ENCODE results near the gene CTNND2. TPM values are rescaled to one million over a fixed set of nuclear protein-coding genes. Genes with fewer than 3 reads are reported as not detected.

Gene CTNND2
- polyA plus RNA-seq, 1 of the 3 experiments (the other 2 are of a cell fraction): not detected

DNA sequence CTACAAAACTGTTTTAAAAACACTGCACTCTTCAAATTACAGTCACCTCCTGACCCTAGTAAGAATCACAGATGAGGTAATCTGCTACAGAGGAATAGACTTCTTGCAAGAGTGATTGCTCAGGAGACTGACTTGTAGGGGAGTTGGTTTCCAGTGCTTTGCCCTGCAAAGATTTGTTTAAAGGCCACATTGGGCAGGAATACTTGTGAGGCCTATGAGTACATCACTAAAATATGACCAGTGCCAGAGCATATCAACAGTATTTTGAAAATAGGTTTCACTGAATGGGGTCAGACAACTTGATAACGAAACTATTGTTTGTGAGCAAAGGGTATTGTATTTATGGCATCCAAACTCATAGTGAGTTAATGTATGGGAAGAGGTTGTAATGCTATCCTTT is 21.5 kb upstream of the CTNND2 start:
- Histone ChIP-seq H3K79me2 (ENCODE audit: insufficient read depth) (no peaks in the 10 kb centered on the region), H3K9me3 (no peaks in the 10 kb centered on the region), H4K20me1 (ENCODE audit: insufficient read depth) (no peaks in the 10 kb centered on the region), H3F3A (replicated peaks; ENCODE audit: insufficient read depth) (no peaks in the 10 kb centered on the region), H3K4me1 (ENCODE audit: control insufficient read depth in 1 of 2, insufficient read depth in 2 of 2, low read depth in 1 of 2, low read length in 1 of 2) (no peaks in the 10 kb centered on the region), H3K27me3 (ENCODE audit: insufficient read depth) (no peaks in the 10 kb centered on the region), H3K4me3 (ENCODE audit: low read depth in 2 of 2, low read length in 1 of 2) (no peak overlapping the region), H3K9me2 (no peaks in the 10 kb centered on the region), H3K9ac (no peak overlapping the region), H2AFZ (ENCODE audit: low read depth) (no peak overlapping the region), H3K36me3 (replicated peaks in 1 of 2; ENCODE audit: control insufficient read depth in 1 of 2, insufficient read depth in 2 of 2, low read length in 1 of 2) (no peaks in the 10 kb centered on the region), H3K27ac (ENCODE audit: low read depth in 2 of 2, low read length in 1 of 2) (no peak overlapping the region), H3K4me2 (no peak overlapping the region)
- CTCF ChIA-PET: no interaction called here
- TF ChIP-seq FOSL2 (IDR thresholded peaks at IDR 0.05; ENCODE audit: borderline replicate concordance, low read depth): no peak
- no peak for TF ChIP-seq GATA2 (CRISPR knock-in tag; IDR thresholded peaks at IDR 0.05)
- TF ChIP-seq, protein P1, sequence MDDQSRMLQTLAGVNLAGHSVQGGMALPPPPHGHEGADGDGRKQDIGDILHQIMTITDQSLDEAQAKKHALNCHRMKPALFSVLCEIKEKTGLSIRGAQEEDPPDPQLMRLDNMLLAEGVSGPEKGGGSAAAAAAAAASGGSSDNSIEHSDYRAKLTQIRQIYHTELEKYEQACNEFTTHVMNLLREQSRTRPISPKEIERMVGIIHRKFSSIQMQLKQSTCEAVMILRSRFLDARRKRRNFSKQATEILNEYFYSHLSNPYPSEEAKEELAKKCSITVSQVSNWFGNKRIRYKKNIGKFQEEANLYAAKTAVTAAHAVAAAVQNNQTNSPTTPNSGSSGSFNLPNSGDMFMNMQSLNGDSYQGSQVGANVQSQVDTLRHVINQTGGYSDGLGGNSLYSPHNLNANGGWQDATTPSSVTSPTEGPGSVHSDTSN (IDR thresholded peaks at IDR 0.05): no peak
- TF ChIP-seq EZH2phosphoT487 (IDR thresholded peaks at IDR 0.05; ENCODE audit: borderline replicate concordance, low read depth): no peak
- TF ChIP-seq SMC3 (IDR thresholded peaks at IDR 0.05; ENCODE audit: low read depth, low read length): no peak
- no peak for TF ChIP-seq YY1 (IDR thresholded peaks at IDR 0.05; ENCODE audit: low read depth)
- no peak for TF ChIP-seq ELF1 (IDR thresholded peaks at IDR 0.05)
- TF ChIP-seq SIN3A (IDR thresholded peaks at IDR 0.05; ENCODE audit: borderline replicate concordance, low read depth, low read length): no peak
- TF ChIP-seq MXI1 (IDR thresholded peaks at IDR 0.05; ENCODE audit: low read depth, low read length): no peak
- TF ChIP-seq GABPA (IDR thresholded peaks at IDR 0.05; ENCODE audit: low read depth): no peak
- TF ChIP-seq NRF1 (IDR thresholded peaks at IDR 0.05; ENCODE audit: low read depth, low read length): no peak
- no peak for TF ChIP-seq EP300 (IDR thresholded peaks at IDR 0.05; ENCODE audit: borderline replicate concordance in 1 of 2, low read depth in 1 of 2, low read length in 1 of 2)
- TF ChIP-seq FOXM1 (IDR thresholded peaks at IDR 0.05; ENCODE audit: low read depth): no peak
- TF ChIP-seq, protein P2, sequence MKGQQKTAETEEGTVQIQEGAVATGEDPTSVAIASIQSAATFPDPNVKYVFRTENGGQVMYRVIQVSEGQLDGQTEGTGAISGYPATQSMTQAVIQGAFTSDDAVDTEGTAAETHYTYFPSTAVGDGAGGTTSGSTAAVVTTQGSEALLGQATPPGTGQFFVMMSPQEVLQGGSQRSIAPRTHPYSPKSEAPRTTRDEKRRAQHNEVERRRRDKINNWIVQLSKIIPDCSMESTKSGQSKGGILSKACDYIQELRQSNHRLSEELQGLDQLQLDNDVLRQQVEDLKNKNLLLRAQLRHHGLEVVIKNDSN (IDR thresholded peaks at IDR 0.05; ENCODE audit: borderline replicate concordance, low read depth): no peak
- TF ChIP-seq TAF1 (IDR thresholded peaks at IDR 0.05; ENCODE audit: borderline replicate concordance, low read depth, low read length): no peak
- TF ChIP-seq FOXJ3 (CRISPR knock-in tag; IDR thresholded peaks at IDR 0.05): no peak
- TF ChIP-seq CTCF (IDR thresholded peaks at IDR 0.05): no peak
- TF ChIP-seq MAX (IDR thresholded peaks at IDR 0.05; ENCODE audit: low read depth): no peak
- 0% methylated on average over 1 of the region's 1 CpG for WGBS (ENCODE audit: low lambda C conversion rate)
- POLR2A ChIA-PET: no interaction called here
- no peak for DNase-seq

Measured in SK-N-SH (cell line).